ENCODE data around the gene AP3B2. TPM values are rescaled to one million over a fixed set of nuclear protein-coding genes. Genes with fewer than 3 reads are reported as not detected.

Gene AP3B2, protein sequence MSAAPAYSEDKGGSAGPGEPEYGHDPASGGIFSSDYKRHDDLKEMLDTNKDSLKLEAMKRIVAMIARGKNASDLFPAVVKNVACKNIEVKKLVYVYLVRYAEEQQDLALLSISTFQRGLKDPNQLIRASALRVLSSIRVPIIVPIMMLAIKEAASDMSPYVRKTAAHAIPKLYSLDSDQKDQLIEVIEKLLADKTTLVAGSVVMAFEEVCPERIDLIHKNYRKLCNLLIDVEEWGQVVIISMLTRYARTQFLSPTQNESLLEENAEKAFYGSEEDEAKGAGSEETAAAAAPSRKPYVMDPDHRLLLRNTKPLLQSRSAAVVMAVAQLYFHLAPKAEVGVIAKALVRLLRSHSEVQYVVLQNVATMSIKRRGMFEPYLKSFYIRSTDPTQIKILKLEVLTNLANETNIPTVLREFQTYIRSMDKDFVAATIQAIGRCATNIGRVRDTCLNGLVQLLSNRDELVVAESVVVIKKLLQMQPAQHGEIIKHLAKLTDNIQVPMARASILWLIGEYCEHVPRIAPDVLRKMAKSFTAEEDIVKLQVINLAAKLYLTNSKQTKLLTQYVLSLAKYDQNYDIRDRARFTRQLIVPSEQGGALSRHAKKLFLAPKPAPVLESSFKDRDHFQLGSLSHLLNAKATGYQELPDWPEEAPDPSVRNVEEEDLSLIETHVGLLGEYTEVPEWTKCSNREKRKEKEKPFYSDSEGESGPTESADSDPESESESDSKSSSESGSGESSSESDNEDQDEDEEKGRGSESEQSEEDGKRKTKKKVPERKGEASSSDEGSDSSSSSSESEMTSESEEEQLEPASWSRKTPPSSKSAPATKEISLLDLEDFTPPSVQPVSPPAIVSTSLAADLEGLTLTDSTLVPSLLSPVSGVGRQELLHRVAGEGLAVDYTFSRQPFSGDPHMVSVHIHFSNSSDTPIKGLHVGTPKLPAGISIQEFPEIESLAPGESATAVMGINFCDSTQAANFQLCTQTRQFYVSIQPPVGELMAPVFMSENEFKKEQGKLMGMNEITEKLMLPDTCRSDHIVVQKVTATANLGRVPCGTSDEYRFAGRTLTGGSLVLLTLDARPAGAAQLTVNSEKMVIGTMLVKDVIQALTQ
- total RNA-seq (2022; extraction: Qiagen RNA extraction; ENCODE audit: low read depth) = 0.41 to 1.7 TPM (median 0.88 TPM) in 5 replicates

DNA sequence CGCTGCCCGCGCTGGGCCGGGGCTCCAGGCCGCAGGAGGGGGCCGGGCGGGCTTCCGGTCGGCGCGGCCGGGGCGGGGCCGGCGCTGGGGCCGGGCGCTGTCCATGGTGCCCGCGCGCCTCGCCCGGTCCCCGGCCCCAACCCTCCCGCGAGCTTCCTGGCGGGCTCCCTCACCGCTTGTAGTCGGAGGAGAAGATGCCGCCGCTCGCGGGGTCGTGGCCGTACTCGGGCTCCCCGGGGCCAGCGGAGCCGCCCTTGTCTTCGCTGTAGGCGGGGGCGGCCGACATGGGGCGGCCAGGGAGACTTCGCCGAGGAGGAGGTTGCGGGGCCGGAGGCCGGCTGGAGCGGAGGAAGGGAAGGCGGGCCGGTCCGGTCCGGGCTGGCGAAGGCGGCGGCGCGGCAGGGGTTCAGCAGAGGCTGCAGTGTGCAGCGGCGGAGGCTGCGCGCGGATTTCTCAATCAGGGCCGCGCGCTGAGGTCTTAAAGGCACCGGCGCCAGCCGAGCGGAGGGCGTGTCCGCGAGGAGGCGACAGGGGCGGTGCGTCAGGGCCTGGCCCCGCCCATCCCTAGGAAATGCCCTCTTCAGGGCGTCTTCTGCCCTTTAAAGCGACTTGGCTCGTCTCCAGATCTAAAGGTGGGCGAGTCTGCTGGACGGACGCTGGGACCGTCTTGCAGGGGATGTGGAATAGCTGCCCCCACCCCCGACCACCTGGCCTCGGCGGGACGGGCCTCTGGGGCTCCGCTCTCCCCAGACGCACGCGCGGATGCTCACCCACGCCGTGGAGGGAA lies at the start of gene AP3B2:
Gene AP3B2, minus strand, starts transcription at position 455 of the 787 bp plus-strand sequence. Its CDS starts 169 bp downstream, at position 286.

DNA sequence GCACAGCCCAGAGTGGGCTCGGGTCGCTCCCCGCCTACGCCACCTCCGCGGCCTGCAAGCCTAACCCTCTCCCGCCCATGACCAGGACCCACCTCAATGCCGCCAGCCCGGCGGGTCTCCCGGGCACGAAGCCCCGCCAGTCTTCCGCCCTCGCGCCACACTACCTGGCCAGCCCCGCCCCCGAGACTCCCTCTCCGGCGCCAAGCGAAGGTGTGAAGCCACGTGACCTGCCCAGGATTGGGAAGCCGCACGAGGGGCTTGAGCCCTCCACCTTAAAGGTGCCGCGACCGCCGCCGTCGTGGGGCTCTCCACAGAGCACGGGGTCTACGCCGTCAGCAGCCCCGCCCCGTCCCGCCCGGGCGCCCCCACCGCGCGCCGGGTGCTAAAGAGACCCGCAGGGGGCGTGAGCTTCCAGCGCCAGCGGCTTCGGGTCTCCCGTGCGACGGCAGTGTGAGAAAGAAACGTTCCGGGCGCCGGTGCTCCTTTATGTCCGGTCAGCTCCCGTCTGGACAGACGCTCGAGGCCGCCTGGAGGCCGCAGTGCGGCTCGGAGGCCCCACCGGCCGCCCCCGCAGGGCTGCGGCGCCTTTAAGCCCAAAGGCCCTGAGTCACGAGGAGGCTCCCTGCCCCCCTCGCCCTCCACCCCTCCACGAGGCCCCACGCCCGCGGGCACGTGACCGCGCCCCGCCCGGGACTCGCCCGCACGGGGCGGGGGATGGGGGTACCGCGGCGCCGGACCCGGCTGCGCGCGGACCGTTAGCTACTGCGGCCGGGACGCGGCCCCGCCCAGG lies 62.4 kb downstream of the AP3B2 start, which contains the start of gene CPEB1:
Gene CPEB1, minus strand, starts transcription at position 319 of the 790 bp plus-strand sequence. CDS start 18,904 bp downstream, outside the sequence.

Other genes with a start within 250 kb of the AP3B2 start
- 3,606 to 4,917 TPM (median 3,986 TPM) in 5 replicates for gene RPS17, start 169.4 kb downstream of the AP3B2 start, total RNA-seq (2022; extraction: Qiagen RNA extraction; ENCODE audit: low read depth)
- gene CPEB1, start 62.5 kb downstream of the AP3B2 start, total RNA-seq (2022; extraction: Qiagen RNA extraction; ENCODE audit: low read depth) = 2.8 to 3.9 TPM (median 3.0 TPM) in 5 replicates
- 0.13 TPM in 1 of 5 replicates, not detected in the others for gene FSD2, start 96.2 kb upstream of the AP3B2 start, total RNA-seq (2022; extraction: Qiagen RNA extraction; ENCODE audit: low read depth)
- gene WHAMM, start 99.8 kb upstream of the AP3B2 start, total RNA-seq (2022; extraction: Qiagen RNA extraction; ENCODE audit: low read depth) = 6.2 to 7.6 TPM (median 6.5 TPM) in 5 replicates
- gene HOMER2, start 242.8 kb upstream of the AP3B2 start, total RNA-seq (2022; extraction: Qiagen RNA extraction; ENCODE audit: low read depth) = 15.2 to 19.3 TPM (median 15.5 TPM) in 5 replicates